GM21447 (cell line): ENCODE results near the gene TMEM59L.

Experiments used
- ATAC-seq: cut with Tn5 transposase; IDR thresholded peaks from one replicate; pipeline ENCODE4 v1.9.1; 2021; ENCODE audit not compliant: unreplicated experiment

TMEM59L gene

DNA sequence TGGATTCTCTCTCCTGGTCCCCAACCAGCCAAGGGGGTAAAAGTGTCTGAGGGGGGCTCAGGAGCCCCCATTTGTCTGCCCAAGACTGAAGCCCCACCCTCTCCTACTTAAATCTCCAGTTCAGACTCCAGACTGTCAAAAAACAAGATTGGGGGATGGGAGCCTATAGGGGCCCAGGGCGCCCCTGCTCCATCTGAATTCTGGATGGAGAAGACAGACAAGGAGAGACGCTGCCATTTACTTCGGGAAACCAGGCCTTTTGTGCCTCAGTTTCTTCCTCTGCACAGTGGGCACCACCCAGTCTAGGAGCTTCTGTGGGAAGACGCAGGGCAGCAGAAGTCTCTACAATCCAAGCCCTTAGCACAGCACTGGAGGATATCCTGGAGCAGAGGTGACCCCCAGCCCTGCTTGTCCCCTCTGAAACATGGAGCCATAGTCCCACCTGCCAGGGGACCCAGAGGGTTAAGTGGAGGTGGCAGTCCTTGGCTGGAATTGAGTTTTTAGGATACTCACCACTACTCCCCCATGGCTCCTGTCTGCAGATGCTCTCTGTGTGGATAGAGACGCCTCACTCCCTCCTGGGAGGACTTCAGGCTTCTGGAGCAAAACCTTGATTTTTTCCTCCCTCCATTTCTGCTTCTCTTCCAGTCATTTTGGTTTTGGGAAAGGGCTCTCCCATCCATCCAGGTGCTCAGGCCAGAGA is 4.4 kb upstream of the TMEM59L start:
- no peak for ATAC-seq

DNA sequence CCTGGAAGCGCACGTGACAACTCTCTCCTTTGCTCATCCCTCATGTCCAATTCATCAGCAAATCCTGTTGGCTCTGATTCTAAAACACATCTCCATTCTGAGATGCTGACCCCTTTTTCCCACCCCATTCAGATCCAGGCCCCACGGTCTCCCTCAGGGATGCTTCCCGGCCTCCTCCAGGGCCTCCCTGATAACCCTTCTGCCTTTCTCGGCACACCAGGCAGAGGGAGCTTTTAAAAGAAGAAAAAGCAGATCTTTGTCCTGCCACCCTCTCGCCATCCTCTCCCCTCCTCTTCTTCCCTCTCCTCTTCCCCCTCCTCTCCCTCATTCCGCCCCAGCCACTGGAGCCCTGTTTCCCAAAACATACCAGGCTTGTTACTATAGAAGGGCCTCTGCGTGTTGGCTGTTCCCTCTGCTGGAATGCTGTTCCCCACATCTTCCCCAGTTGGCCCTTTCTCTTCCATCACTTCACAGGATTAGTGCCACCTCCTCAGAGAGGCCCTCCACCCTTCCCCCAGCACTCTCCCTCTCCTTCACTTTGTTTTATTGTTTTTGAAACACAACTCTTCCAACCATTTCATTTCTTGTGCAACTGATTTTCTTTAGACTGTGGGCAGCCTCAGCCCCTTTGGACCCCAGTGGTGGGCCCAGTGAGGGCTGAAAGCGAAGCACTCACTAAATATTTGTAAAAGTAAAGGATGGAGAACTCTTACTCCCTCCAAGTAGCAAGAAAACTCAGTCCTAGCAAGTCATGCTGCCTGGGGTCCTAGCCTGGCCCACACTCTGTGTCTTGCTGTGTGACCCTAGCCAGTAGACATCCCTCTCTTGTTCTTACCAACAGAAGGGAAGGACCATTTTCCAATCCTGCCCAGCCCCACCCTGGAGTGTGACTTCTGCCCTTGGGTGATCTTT is 3.6 kb upstream of the TMEM59L start:
- no peak for ATAC-seq

DNA sequence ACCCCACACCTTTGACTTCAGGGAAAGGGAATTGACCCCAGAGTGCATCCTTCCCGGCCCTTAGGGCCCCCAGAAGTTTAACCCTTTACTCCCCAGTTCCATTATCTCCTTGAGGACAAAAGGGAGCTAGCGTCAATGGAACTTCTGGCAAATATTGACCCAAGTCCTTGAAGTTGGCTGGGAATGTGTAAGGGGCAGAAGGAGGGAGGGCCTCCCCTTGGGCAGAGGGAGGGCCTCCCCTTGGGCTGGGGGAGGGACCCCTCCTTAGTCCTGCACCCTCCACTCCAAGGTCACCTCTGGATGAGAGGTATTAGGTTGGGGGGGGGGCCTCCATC is 3.0 kb upstream of the TMEM59L start:
- no peak for ATAC-seq

DNA sequence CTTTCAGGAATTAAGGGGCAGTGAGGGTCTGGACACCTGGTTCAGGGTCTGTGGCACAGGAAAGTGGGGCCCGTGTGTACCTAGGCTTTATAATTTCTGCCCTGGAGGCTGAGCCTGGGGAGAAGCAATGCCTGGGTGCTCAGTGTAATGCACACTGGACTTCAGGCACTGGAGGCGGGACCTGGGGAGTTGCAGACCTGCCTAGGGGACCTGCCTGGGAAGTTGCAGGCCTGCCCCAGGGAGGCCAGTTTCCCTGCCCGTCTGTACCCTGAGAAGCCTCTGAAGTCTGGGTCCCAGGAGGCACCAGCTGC is 2.5 kb upstream of the TMEM59L start:
- no peak for ATAC-seq

DNA sequence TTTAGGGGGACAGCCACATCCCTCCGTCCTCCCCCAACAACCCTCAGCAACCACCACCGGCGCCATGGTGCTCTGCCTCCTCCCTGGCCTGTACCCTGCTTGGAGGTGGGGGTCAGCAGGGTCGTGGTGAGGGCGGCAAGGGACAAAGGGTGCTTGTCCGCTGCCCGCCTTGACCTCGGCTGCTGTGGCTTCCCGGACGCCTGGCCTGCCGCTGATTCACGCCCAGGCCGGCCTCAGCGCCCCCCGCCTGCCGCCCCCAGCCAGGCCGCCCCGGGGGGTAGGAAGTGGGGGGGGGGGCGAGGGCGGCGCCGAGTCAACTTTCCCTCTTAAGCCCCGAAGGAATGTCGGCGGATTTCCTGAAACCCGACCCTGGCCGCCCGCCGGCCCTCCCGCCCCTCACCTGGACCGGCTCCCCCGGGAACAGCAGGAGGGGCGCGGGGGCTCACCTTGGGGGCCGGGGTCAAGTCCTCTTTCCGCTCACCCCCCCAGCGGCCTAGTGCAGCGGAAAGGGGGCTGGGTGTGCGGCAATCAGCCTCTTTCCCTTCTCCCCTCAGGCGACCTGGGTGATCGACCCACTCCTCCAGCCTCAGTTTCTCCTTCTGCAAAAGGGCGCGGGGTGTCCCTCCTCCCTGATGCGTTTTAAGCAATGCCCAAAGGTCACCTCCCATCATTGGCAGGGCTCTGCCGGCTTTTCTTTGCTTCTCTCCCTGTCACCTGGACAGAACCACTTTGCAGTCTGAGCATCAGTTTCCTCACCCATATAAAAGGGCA is 1.9 kb upstream of the TMEM59L start:
- no peak for ATAC-seq

DNA sequence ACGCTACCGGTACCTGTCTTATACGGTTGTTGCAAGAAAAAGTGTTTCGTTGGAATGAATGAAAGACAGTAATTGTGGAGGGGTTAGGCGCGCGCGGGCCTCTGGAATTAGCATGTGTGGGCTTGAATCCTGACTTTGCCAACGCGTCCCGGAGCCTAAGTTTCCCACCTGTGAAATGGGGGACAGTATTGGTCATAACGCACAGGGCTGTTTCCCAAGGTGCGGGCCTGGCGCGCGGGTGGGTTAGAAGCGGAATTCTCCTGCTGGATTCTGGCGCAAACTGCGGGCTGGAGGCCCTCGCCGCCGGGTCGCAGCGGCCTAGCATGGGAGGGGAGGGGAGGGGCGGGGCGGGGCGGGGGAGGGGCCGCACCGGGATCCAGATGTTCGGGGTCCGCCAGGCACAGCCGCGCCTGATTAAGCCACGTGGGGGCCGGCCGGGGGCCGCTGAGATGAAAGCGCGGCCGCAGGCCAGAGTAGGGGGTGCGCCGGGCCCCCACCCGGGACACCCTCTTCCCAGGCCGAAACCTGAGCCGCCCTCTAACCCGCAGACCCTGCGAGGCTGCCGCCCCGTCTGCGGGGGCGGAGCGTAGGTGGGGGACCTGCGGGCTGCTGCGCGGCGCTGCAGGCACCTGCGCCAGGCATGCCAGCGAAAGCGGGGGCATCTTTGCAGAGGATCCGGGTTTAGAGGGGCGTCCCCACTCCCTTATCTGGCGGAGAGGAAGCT is 1.2 kb upstream of the TMEM59L start:
- no peak for ATAC-seq

DNA sequence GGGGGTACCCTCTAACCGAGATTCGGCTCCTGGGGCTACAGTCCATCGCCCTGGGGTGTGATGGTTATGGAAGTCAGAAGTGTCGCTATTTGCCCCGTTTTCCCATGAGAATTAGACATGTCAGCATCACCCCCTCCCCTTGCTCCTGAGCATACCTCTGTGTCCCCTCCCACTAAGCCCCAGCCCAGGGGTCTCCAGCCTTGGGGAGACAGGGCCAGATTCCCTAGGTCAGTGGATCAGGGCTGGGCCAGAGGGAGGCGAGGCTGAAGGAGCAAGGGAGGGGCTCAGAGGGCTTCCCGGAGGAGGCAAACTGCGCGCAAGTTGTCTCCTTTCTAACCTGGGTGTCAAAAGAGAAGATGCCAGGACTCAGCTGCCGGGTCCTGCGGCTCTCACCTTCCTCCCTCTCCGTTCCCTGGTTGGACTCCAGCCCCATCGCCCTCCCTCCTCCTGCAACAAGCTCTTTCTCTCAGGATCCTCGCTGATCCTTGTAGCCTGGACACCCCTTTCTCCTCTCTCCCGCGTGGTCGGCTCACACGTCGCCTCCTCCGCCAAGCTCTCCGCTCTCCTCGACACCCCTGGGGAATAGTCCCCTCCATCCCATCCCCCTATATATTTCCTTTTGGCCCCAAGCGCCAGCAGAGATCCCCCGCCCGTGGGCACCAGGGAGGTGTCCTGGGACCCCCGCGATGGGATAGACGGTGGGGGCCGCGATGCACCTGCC is 459 bp upstream of the TMEM59L start:
- no peak for ATAC-seq

DNA sequence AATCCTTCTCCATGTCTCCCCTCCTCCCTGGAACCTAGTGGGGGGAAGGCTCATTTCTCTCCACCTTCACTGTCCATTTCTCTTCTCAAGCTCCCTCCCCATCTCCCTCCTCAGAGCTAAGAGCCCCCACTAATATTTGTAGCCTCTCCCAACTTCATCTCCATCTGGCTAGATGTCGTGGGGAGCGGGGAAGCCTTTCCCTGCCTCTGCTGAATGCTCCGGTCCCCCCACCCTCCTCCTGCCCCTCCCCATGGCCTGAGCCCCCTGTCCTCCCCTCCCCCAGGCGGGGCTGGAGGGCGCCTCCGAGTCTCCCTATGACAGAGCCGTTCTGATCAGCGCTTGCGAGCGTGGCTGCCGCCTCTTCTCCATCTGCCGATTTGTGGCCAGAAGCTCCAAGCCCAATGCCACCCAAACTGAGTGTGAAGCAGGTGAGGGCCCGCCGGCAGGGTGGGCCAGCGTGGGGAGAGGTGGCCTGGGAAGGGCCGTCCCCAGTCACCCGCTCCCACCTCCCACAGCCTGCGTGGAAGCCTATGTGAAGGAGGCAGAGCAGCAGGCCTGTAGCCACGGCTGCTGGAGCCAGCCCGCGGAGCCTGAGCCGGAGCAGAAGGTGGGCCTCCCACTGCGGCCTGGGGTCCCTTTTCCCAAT is 1.0 kb downstream of the TMEM59L start:
- no peak for ATAC-seq

DNA sequence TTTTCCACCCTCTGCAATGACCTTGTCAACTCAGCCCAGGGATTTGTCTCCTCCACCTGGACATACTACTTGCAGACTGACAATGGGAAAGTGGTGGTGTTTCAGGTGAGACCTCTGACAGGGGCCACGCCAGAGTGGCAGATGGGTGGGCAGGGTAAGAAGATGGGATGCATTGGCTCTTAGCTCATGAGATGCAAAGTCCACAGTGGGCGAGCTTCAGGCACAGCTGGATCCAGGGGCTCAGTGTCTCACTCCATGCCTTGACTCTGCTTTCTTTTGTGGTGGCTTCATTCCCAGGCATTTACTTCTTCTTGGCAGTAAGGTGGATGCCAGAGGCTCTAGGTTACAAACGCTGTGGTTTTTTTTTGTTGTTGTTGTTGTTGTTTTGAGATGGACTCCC is 3.4 kb downstream of the TMEM59L start:
- ATAC-seq, result no peak

DNA sequence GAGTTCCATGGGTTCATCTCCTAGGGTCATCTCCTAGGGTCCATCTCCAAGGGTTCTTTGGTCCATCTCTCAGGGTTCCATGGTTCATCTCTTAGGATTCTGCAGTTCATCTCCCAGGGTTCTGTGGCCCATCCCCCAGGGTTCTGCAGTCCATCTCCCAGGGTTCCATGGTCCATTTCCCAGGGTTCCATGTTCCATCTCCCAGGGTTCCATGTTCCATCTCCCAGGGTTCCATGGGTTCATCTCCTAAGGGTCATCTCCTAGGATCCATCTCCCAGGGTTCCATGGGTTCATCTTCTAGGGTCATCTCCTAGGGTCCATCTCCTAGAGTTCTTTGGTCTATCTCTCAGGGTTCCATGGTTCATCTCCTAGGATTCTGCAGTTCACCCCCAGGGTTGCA is 4.9 kb downstream of the TMEM59L start:
- no peak for ATAC-seq

DNA sequence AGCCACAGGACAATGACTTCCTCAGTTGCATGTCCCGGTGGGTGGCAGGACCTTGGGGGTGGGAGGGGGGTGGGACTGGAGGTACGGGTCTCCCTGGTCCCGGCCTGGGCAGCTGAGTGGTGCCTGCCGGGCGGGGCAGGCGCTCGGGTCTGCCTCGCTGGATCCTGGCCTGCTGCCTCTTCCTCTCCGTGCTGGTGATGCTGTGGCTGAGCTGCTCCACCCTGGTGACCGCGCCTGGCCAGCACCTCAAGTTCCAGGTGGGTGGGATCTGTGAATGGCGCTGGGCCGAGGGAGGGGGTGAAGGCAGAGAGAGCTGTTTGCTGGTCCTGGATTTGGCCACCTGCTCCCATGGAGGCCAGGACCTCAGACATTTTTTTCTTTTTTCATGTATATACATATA is 5.6 kb downstream of the TMEM59L start:
- no peak for ATAC-seq

DNA sequence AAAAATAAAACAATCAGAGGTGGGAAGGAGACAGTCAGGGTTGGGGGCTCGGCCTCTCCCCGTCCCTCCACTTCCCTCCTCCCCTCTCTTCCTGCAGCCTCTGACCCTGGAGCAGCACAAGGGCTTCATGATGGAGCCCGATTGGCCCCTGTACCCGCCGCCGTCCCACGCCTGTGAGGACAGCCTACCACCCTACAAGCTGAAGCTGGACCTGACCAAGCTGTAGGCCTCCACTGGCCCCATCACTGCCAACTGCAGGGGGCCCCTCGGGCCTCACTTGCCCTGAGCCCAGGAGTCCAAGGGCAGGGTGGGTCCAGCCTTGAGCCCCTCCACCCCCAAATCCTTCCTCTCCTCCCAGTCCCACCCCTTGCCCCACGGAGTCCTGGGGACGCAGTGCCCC is 7.6 kb downstream of the TMEM59L start:
- ATAC-seq, result no peak

DNA sequence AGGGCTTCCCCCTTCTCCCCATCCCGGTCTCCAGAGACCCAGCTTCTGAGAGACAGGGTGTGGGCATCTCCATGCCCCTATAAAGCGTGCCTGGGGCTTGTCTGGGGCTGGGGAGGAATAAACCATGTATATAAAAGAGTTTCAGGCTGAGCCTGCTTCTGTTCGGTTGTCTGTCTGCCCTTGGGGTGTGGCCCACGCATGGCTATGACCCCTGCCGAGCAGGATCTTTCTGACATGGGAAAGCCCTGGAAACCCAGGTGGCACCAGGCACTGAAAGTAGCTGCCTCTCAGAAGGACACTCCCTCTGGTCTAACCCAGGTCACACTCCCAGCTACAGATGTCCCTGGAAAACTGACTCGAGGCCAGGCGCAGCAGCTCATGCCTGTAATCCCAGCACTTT is 8.2 kb downstream of the TMEM59L start:
- no peak for ATAC-seq

DNA sequence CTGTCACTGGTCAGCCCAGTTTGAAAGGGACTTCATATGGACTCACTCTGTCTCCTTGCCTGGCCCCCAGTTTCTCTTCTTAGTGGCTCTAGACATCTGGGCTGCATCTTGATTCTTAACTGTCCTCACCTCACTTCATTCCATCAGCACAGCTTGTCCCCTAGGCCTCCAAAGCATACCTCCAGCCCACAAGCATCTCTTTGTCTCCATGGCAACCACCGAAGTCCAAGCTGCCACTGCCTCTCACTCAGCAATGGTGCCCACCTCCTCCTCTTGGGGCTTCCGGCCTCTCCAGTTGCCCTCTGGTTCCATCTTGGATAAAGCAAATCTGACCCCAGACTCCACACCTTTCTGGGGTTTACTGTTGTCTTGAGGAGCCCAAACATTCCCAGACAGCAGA is 14.2 kb downstream of the TMEM59L start:
- ATAC-seq, result no peak

DNA sequence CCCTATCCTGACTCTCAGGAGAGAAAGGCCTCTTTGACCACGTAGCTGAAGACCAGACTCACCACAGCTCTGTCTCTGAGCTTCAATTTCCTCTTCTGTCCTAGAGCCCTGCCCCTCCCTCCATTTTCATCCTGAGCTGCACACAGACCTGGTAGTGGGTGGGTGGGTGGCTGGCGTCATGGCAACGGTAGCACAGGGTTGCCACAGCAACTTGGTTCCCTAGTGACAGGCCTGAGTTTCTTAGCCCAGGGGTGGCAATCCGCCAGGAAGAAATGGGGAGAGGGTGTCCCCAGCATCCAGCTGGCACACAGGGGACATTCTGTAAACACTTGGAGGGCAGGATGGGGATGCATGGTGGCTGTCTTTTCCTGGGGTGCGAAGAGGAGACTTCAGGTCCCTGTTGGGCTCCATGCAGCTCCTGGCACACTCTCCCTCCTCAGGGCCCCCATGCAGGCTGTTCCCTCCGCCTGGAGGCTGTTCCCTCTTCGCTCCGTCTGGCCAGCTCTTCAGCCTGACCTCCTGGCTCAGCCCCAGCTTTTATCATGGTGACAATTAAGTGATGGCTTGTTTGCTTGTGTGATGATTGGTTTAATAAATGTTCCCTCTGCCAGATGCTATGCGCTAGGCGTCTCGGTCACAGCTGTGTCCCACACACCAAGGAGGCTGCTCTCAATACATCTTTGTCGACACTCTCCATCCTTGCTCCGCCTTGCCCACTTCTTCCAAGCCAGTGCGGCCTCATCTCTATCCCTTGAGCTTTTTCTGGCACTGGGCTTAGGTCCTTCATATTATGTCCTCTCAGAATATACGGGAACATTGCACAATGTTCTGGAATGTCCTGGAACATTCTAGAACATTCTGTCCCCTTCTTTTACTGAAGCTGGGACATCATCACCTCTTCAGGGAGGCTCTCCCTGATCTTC is 16.8 kb downstream of the TMEM59L start:
- no peak for ATAC-seq

DNA sequence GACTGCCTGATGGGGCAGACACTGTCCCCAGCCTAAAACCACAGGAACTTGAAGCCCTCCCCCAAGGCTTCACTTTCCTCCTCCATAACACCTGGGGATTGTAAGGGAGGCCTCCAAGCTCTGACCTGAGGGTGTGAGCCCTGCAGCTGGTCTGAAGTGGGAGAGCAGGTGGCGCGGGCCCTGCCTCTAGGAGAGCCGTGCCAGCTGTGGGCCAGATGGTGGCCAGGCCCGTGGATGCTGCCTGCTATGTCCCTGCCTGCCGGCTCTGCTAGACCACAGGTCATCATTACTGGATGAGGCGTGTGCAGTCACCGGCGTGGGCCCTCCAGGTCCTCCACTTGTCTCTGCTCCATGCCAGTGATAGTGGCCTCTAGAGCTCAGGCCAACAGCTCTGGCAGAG is 20.7 kb downstream of the TMEM59L start:
- ATAC-seq, result no peak

DNA sequence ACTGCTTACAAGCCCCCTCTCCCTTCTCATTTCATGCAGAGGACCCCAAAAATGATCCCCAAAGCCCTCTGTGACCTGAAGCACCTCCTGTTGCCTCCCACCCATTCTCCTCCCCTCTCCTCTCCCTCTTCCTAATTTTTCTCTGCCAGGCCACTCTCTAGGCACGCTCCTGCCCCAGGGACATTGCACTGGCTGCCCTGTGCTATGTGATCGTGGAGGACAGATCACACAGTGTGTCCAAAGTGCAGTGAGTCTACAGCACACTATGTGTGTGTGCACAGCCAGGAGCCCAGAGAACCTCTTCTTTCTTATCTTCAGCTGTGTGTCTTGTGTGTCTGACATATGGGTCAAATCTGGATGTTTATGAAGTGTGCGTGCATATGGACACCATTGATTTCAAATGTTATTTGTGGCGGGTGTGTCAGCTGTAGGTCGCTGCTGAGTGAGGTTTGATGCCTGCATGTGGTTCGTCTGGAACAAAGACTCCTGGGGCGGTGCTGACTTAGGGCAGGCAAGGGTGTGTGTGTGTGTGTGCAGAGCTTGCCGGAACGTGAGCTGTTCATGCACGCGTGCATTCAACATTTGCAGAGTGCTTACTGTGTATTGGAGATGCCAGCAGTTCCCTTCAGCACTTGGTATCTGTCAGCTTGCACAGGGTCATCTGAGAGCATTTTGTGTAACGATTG is 22.1 kb downstream of the TMEM59L start:
- no peak for ATAC-seq

DNA sequence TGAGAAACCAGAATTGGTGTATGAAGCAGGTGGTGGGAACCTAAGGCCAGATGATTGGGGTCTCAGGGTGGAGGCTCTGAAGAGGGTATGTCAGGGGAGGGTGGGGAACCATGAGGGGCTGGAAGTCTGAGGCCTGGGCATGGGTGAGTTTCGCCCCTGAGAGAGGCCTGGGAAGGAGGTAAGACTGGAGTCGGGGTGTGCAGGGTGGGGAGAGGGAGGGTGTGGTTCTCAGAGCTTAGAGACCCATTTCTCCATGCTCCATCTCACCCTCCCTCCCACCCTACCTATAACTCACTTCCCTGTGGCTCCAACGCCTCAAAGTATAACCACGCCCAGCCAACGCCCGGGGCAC is 23.1 kb downstream of the TMEM59L start:
- no peak for ATAC-seq
